GM12864 (cell line): ENCODE data around the gene ALG1L2.
"Not testable (repeated sequence)": the region's sequence is repeated elsewhere in the genome, so short reads cannot be mapped to it uniquely, and the experiment has no call there.

Experiments used
- DNase-seq: peaks from one replicate; pipeline ENCODE4 v3.0.0-alpha.2; 2011; ENCODE audit warnings: low read depth
- H3K4me3 ChIP-seq: 2 replicates; pipeline ENCODE4 v1.5.1; 2011; ENCODE audit warnings: mild to moderate bottlenecking, low read depth, low read length, control low read depth
- CTCF ChIP-seq: IDR thresholded peaks from 2 replicates; pipeline ENCODE4 v1.5.1; 2011; ENCODE audit warnings: low read depth, mild to moderate bottlenecking, moderate library complexity, low read length, control low read depth, inconsistent platforms; ENCODE audit errors: missing control alignments

The ALG1L2 gene

GRCh38 chr3:130091958-130092357 is 10.3 kb downstream of the ALG1L2 start:
- TF ChIP-seq CTCF = no peak
- no peak for DNase-seq
- no peak overlapping the region for H3K4me3 ChIP-seq

GRCh38 chr3:130093741-130094391 is 12.2 kb downstream of the ALG1L2 start:
- TF ChIP-seq CTCF = no peak
- DNase-seq = peak; percentile 55
- peak overlapping the region; percentile 24 for H3K4me3 ChIP-seq

- not testable (repeated sequence) for DNase-seq
- peak overlapping the region; percentile 24; the same call in 1 of the 2 replicates for H3K4me3 ChIP-seq
Observed at GRCh38 chr3:130094491-130094941, 12.9 kb downstream of the ALG1L2 start.

- DNase-seq, H3K4me3 ChIP-seq: not testable (repeated sequence)
Observed at GRCh38 chr3:130095858-130096257, 14.2 kb downstream of the ALG1L2 start.

GRCh38 chr3:130097096-130097495 is 15.5 kb downstream of the ALG1L2 start:
- not testable (repeated sequence) for H3K4me3 ChIP-seq, DNase-seq

GRCh38 chr3:130097690-130098638 is 16.3 kb downstream of the ALG1L2 start:
- peak; percentile 50 for TF ChIP-seq CTCF
- H3K4me3 ChIP-seq, DNase-seq: not testable (repeated sequence)

GRCh38 chr3:130098639-130099385 is 17.2 kb downstream of the ALG1L2 start:
- DNase-seq, H3K4me3 ChIP-seq: not testable (repeated sequence)

GRCh38 chr3:130102545-130102944 is 20.9 kb downstream of the ALG1L2 start:
- not testable (repeated sequence) for H3K4me3 ChIP-seq, DNase-seq

GRCh38 chr3:130104191-130104590 is 22.6 kb downstream of the ALG1L2 start:
- DNase-seq, H3K4me3 ChIP-seq: not testable (repeated sequence)

GRCh38 chr3:130107333-130107995 is 25.8 kb downstream of the ALG1L2 start:
- DNase-seq, H3K4me3 ChIP-seq: not testable (repeated sequence)

- H3K4me3 ChIP-seq, DNase-seq: not testable (repeated sequence)
Observed at GRCh38 chr3:130108836-130109585, 27.4 kb downstream of the ALG1L2 start.

- DNase-seq = not testable (repeated sequence)
- H3K4me3 ChIP-seq = peak overlapping the region; percentile 89
Observed at GRCh38 chr3:130110386-130111169, 28.9 kb downstream of the ALG1L2 start.
